DOHH2 (cell line): ENCODE measurements around the gene KRTAP5-6.
"Not testable (repeated sequence)": the region's sequence is repeated elsewhere in the genome, so short reads cannot be mapped to it uniquely, and the experiment has no call there.

Source experiments
- H3F3A ChIP-seq: fragments of 200-600 bp; sonication (generic), shearing (Covaris generic); 2 replicates; pipeline ENCODE4 v1.6.0; 2016; ENCODE audit warnings: antibody characterized with exemption, mild to moderate bottlenecking; ENCODE audit not compliant: control insufficient read depth, insufficient read depth
- H3K27ac ChIP-seq: fragments of 200-600 bp; sonication (generic); 2 replicates; pipeline ENCODE4 v1.5.1; 2014; ENCODE audit warnings: low read depth, mild to moderate bottlenecking, low read length, moderate library complexity
- H3K27me3 ChIP-seq: fragments of 200-600 bp; sonication (generic); 2 replicates; pipeline ENCODE4 v1.6.1; 2014; ENCODE audit warnings: mild to moderate bottlenecking, low read length, mixed read lengths; ENCODE audit not compliant: control insufficient read depth
- H3K36me3 ChIP-seq: fragments of 200-600 bp; sonication (generic); 2 replicates; pipeline ENCODE4 v1.6.1; 2014; ENCODE audit warnings: mild to moderate bottlenecking, low read length, moderate library complexity, mixed read lengths; ENCODE audit not compliant: control insufficient read depth
- H3K4me1 ChIP-seq: fragments of 200-600 bp; sonication (generic); 2 replicates; pipeline ENCODE4 v1.6.1; 2014; ENCODE audit warnings: mild to moderate bottlenecking, low read length, mixed read lengths; ENCODE audit not compliant: control insufficient read depth
- H3K4me2 ChIP-seq: fragments of 200-600 bp; sonication (generic); 2 replicates; pipeline ENCODE4 v1.6.0; 2014; ENCODE audit warnings: mild to moderate bottlenecking, low read length, moderate library complexity
- H3K4me3 ChIP-seq: fragments of 200-600 bp; sonication (generic); 2 replicates; pipeline ENCODE4 v1.5.1; 2014; ENCODE audit warnings: mild to moderate bottlenecking, low read length, mixed read lengths
- H3K79me2 ChIP-seq: fragments of 200-600 bp; sonication (generic); 2 replicates; pipeline ENCODE4 v1.6.1; 2014; ENCODE audit warnings: mild to moderate bottlenecking, low read length, mixed read lengths; ENCODE audit not compliant: control insufficient read depth
- H3K9me2 ChIP-seq: fragments of 200-600 bp; sonication (generic); replicated peaks from 2 replicates; pipeline ENCODE4 v1.6.1; 2014; ENCODE audit warnings: mild to moderate bottlenecking, low read length, mixed read lengths; ENCODE audit not compliant: control insufficient read depth
- H3K9me3 ChIP-seq: fragments of 200-600 bp; sonication (generic); 2 replicates; pipeline ENCODE4 v1.6.1; 2014; ENCODE audit warnings: antibody characterized with exemption, low read length, mixed read lengths; ENCODE audit not compliant: control insufficient read depth, insufficient read depth
- H4K20me1 ChIP-seq: fragments of 200-600 bp; sonication (generic); 2 replicates; pipeline ENCODE4 v1.6.0; 2014; ENCODE audit warnings: low read depth, mild to moderate bottlenecking, antibody characterized with exemption, low read length, moderate library complexity; ENCODE audit not compliant: control insufficient read depth, insufficient read depth
- EZH2phosphoT487 ChIP-seq: fragments of 200-600 bp; sonication (generic); IDR thresholded peaks from 2 replicates; pipeline ENCODE4 v1.6.1; 2017; ENCODE audit warnings: borderline replicate concordance, mild to moderate bottlenecking, antibody characterized with exemption, low read length, moderate library complexity, mixed read lengths
- TF ChIP-seq, protein P1 (sequence below): fragments of 200-600 bp; sonication (generic); IDR thresholded peaks from one replicate; pipeline ENCODE4 v1.5.1; 2014; ENCODE audit warnings: antibody characterized with exemption, mild to moderate bottlenecking, low read depth, low read length; ENCODE audit not compliant: poor library complexity, severe bottlenecking

The KRTAP5-6 gene

DNA sequence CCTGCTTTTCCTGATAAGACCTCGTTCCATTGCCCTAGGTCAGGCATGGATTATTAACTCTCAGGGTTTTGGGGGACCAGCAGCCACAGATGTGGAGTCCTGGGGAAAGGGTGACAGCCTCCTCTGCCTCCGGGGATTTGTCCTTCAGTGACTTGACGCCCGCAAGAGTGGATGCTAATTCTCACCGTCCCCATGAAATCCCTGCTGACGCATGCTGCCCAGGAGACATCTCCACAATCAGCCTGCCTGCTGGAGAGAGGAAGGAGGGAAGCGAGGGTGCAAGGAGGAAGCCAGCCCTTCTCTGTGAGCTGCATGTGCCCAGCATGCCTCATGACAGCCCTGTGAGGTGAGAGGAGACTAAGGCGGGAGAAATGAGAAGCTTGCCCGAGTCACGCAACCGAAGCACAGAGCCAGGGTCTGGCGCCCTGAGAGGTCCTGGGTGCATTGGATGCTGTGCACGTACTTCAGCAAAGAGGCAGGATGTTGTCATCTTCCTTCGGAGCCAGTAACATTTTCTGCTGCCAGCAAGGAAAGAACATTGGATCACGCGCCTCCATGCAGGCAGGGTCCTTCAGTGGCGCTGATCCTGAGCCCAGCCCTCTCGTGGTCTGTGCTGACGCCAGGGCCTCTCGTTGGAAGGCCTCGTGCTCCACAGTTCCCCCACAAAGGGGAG, 27.3 kb upstream of the KRTAP5-6 start:
- H4K20me1 ChIP-seq: no peaks in the 10 kb centered on the region
- no peak overlapping the region for H3K4me2 ChIP-seq
- no peaks in the 10 kb centered on the region for H3K4me1 ChIP-seq
- no peak overlapping the region for H3K27ac ChIP-seq
- no peak overlapping the region for H3K4me3 ChIP-seq
- TF ChIP-seq, protein P1, sequence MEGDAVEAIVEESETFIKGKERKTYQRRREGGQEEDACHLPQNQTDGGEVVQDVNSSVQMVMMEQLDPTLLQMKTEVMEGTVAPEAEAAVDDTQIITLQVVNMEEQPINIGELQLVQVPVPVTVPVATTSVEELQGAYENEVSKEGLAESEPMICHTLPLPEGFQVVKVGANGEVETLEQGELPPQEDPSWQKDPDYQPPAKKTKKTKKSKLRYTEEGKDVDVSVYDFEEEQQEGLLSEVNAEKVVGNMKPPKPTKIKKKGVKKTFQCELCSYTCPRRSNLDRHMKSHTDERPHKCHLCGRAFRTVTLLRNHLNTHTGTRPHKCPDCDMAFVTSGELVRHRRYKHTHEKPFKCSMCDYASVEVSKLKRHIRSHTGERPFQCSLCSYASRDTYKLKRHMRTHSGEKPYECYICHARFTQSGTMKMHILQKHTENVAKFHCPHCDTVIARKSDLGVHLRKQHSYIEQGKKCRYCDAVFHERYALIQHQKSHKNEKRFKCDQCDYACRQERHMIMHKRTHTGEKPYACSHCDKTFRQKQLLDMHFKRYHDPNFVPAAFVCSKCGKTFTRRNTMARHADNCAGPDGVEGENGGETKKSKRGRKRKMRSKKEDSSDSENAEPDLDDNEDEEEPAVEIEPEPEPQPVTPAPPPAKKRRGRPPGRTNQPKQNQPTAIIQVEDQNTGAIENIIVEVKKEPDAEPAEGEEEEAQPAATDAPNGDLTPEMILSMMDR: no peak
- no peak for TF ChIP-seq EZH2phosphoT487
- no peaks in the 10 kb centered on the region for H3K9me2 ChIP-seq
- H3K9me3 ChIP-seq: no peaks in the 10 kb centered on the region
- no peaks in the 10 kb centered on the region for H3K36me3 ChIP-seq
- H3F3A ChIP-seq: no peaks in the 10 kb centered on the region
- no peaks in the 10 kb centered on the region for H3K79me2 ChIP-seq
- H3K27me3 ChIP-seq: no peaks in the 10 kb centered on the region

DNA sequence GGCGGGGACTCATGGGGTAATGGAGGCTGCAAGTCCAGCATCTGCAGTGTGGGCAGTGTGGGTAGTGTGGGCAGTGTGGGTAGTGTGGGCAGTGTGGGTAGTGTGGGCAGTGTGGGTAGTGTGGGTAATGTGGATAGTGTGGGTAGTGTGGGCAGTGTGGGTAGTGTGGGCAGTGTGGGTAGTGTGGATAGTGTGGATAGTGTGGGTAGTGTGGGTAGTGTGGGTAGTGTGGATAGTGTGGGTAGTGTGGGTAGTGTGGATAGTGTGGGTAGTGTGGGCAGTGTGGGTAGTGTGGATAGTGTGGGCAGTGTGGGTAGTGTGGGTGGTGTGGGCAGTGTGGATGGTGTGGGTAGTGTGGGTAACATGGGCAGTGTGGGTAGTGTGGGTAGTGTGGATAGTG, 26.5 kb upstream of the KRTAP5-6 start:
- H3K9me2 ChIP-seq, H3K4me2 ChIP-seq, H3K27me3 ChIP-seq, H3F3A ChIP-seq, H3K4me1 ChIP-seq, H4K20me1 ChIP-seq, H3K9me3 ChIP-seq, H3K79me2 ChIP-seq, H3K27ac ChIP-seq, H3K36me3 ChIP-seq, H3K4me3 ChIP-seq: not testable (repeated sequence)

DNA sequence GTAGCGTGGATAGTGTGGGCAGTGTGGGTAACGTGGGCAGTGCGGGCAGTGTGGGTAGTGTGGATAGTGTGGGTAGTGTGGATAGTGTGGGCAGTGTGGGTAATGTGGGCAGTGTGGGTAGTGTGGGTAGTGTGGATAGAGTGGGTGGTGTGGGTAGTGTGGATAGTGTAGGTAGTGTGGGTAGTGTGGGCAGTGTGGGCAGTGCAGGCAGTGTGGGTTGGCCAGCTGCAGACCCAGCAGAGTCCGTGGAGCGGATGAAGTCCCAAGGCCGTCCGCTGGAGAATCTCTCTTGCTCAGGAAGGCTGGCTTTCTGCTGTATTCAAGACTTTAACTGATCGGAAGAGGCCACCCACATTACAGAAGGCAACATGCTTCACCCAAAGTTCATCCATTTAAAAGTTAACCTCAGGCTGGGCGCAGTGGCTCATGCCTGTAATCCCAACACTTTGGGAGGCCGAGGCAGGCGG, 26.1 kb upstream of the KRTAP5-6 start:
- Histone ChIP-seq H3K4me1 (no peaks in the 10 kb centered on the region), H3K27me3 (no peaks in the 10 kb centered on the region), H3F3A (no peaks in the 10 kb centered on the region), H3K79me2 (no peaks in the 10 kb centered on the region), H3K9me3 (no peaks in the 10 kb centered on the region), H3K4me3 (no peak overlapping the region), H3K4me2 (no peak overlapping the region), H4K20me1 (no peaks in the 10 kb centered on the region), H3K36me3 (no peaks in the 10 kb centered on the region), H3K27ac (no peak overlapping the region), H3K9me2 (no peaks in the 10 kb centered on the region)
- no peak for TF ChIP-seq EZH2phosphoT487
- TF ChIP-seq, protein P1: no peak

DNA sequence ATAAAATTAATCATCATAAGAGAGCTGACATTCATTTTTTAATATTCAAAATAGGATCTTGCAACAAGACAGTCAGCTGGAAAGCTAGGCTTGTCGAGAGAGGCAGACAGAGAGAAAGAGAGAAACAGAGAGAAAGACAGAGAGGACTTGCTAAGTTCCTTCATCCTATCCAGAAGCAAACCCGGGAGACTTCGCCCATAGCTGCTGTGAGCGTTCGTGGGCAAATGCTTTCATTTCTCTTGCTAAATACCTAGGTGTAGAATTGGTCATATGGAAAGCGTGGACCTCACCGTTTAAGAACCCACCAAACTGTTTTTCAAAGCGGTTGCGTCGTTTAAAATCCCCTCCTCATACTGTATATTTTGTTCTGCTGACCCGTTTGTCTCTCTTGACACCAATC, 25.3 kb upstream of the KRTAP5-6 start:
- no peaks in the 10 kb centered on the region for H4K20me1 ChIP-seq
- no peak overlapping the region for H3K27ac ChIP-seq
- no peaks in the 10 kb centered on the region for H3K4me1 ChIP-seq
- no peaks in the 10 kb centered on the region for H3K79me2 ChIP-seq
- no peaks in the 10 kb centered on the region for H3K27me3 ChIP-seq
- no peaks in the 10 kb centered on the region for H3K36me3 ChIP-seq
- H3K9me2 ChIP-seq: no peaks in the 10 kb centered on the region
- H3K4me3 ChIP-seq: no peak overlapping the region
- TF ChIP-seq, protein P1: no peak
- no peak for TF ChIP-seq EZH2phosphoT487
- no peak overlapping the region for H3K4me2 ChIP-seq
- H3F3A ChIP-seq: no peaks in the 10 kb centered on the region
- H3K9me3 ChIP-seq: no peaks in the 10 kb centered on the region
